Measurements from ENCODE around the gene GRK5. TPM values are rescaled to one million over a fixed set of nuclear protein-coding genes. Genes with fewer than 3 reads are reported as not detected.
"Not testable (repeated sequence)": the region's sequence is repeated elsewhere in the genome, so short reads cannot be mapped to it uniquely, and the experiment has no call there.

Gene GRK5
- total and polyA plus RNA-seq, 2 donors = 23.8 to 27.0 TPM

GRCh38 chr10:119252470-119253151, 45.2 kb downstream of the GRK5 start:
- 92% methylated on average over 10 of the region's 10 CpGs for WGBS
- Histone ChIP-seq H3K27ac (ENCODE audit: low read depth) (peak overlapping the region; percentile 48), H3K4me1 (ENCODE audit: insufficient read depth) (no peaks in the 10 kb centered on the region), H3K4me3 (ENCODE audit: low read depth, low read length) (no peak overlapping the region), H3K36me3 (ENCODE audit: insufficient read depth) (no peaks in the 10 kb centered on the region)
- no peak for DNase-seq (ENCODE audit: extremely low spot score)

GRCh38 chr10:119253433-119254174, 46.2 kb downstream of the GRK5 start:
- no peaks in the 10 kb centered on the region for H3K4me1 ChIP-seq (ENCODE audit: insufficient read depth)
- no peak for DNase-seq (ENCODE audit: extremely low spot score)
- peak overlapping the region; percentile 78 for H3K27ac ChIP-seq (ENCODE audit: low read depth)
- 30% methylated on average over 16 of the region's 16 CpGs for WGBS
- H3K36me3 ChIP-seq (ENCODE audit: insufficient read depth) = no peaks in the 10 kb centered on the region
- H3K4me3 ChIP-seq (ENCODE audit: low read depth, low read length) = no peak overlapping the region

- peak overlapping the region; percentile 78 for H3K27ac ChIP-seq (ENCODE audit: low read depth)
- H3K4me3 ChIP-seq (ENCODE audit: low read depth, low read length) = no peak overlapping the region
- no peaks in the 10 kb centered on the region for H3K4me1 ChIP-seq (ENCODE audit: insufficient read depth)
- no peaks in the 10 kb centered on the region for H3K36me3 ChIP-seq (ENCODE audit: insufficient read depth)
- WGBS = 43% methylated on average over 3 of the region's 3 CpGs
- no peak for DNase-seq (ENCODE audit: extremely low spot score)
Measured at GRCh38 chr10:119254335-119254734, 47.0 kb downstream of the GRK5 start.

- no peaks in the 10 kb centered on the region for H3K36me3 ChIP-seq (ENCODE audit: insufficient read depth)
- 92% methylated on average over 8 of the region's 8 CpGs for WGBS
- no peak overlapping the region for H3K4me3 ChIP-seq (ENCODE audit: low read depth, low read length)
- no peaks in the 10 kb centered on the region for H3K4me1 ChIP-seq (ENCODE audit: insufficient read depth)
- no peak overlapping the region for H3K27ac ChIP-seq (ENCODE audit: low read depth)
- no peak for DNase-seq (ENCODE audit: extremely low spot score)
Measured at GRCh38 chr10:119256030-119256429, 48.7 kb downstream of the GRK5 start.

- DNase-seq (ENCODE audit: extremely low spot score) = no peak
- WGBS = 95% methylated on average over 5 of the region's 5 CpGs
- Histone ChIP-seq H3K4me3 (ENCODE audit: low read depth, low read length) (no peak overlapping the region), H3K36me3 (ENCODE audit: insufficient read depth) (no peaks in the 10 kb centered on the region), H3K27ac (ENCODE audit: low read depth) (no peak overlapping the region), H3K4me1 (ENCODE audit: insufficient read depth) (no peaks in the 10 kb centered on the region)
Measured at GRCh38 chr10:119256897-119257296, 49.5 kb downstream of the GRK5 start.

GRCh38 chr10:119257899-119258419, 50.6 kb downstream of the GRK5 start:
- no peak for DNase-seq (ENCODE audit: extremely low spot score)
- Histone ChIP-seq H3K36me3 (ENCODE audit: insufficient read depth) (no peaks in the 10 kb centered on the region), H3K4me1 (ENCODE audit: insufficient read depth) (no peaks in the 10 kb centered on the region), H3K4me3 (ENCODE audit: low read depth, low read length) (no peak overlapping the region), H3K27ac (ENCODE audit: low read depth) (no peak overlapping the region)
- 74% methylated on average over 4 of the region's 4 CpGs for WGBS

GRCh38 chr10:119259345-119259744, 52.0 kb downstream of the GRK5 start:
- no peak overlapping the region for H3K4me3 ChIP-seq (ENCODE audit: low read depth, low read length)
- DNase-seq (ENCODE audit: extremely low spot score) = no peak
- WGBS = 96% methylated on average over 3 of the region's 3 CpGs
- H3K4me1 ChIP-seq (ENCODE audit: insufficient read depth) = no peaks in the 10 kb centered on the region
- H3K36me3 ChIP-seq (ENCODE audit: insufficient read depth) = no peaks in the 10 kb centered on the region
- no peak overlapping the region for H3K27ac ChIP-seq (ENCODE audit: low read depth)

- not testable (repeated sequence) for DNase-seq (ENCODE audit: extremely low spot score); H3K4me1 ChIP-seq (ENCODE audit: insufficient read depth); H3K27ac ChIP-seq (ENCODE audit: low read depth); H3K36me3 ChIP-seq (ENCODE audit: insufficient read depth); H3K4me3 ChIP-seq (ENCODE audit: low read depth, low read length)
- 95% methylated on average over 23 of the region's 34 CpGs for WGBS
Measured at GRCh38 chr10:119261016-119261415, 53.6 kb downstream of the GRK5 start.

GRCh38 chr10:119263951-119264617, 56.7 kb downstream of the GRK5 start:
- WGBS = 53% methylated on average over 4 of the region's 4 CpGs
- no peak overlapping the region for H3K27ac ChIP-seq (ENCODE audit: low read depth)
- no peaks in the 10 kb centered on the region for H3K4me1 ChIP-seq (ENCODE audit: insufficient read depth)
- H3K4me3 ChIP-seq (ENCODE audit: low read depth, low read length) = no peak overlapping the region
- no peak for DNase-seq (ENCODE audit: extremely low spot score)
- H3K36me3 ChIP-seq (ENCODE audit: insufficient read depth) = no peaks in the 10 kb centered on the region

GRCh38 chr10:119265691-119266090, 58.3 kb downstream of the GRK5 start:
- H3K4me1 ChIP-seq (ENCODE audit: insufficient read depth) = no peaks in the 10 kb centered on the region
- 95% methylated on average over 6 of the region's 6 CpGs for WGBS

GRCh38 chr10:119267384-119267783, 60.0 kb downstream of the GRK5 start:
- 92% methylated on average over 10 of the region's 10 CpGs for WGBS
- no peak for DNase-seq (ENCODE audit: extremely low spot score)
- Histone ChIP-seq H3K4me3 (ENCODE audit: low read depth, low read length) (no peak overlapping the region), H3K4me1 (ENCODE audit: insufficient read depth) (peaks cover 3% of the 10 kb centered on the region), H3K36me3 (ENCODE audit: insufficient read depth) (no peaks in the 10 kb centered on the region), H3K27ac (ENCODE audit: low read depth) (no peak overlapping the region)

More at GRCh38 chr10:119265691-119266090, 58.3 kb downstream of the GRK5 start:
- Histone ChIP-seq H3K36me3 (ENCODE audit: insufficient read depth) (no peaks in the 10 kb centered on the region), H3K4me3 (ENCODE audit: low read depth, low read length) (no peak overlapping the region), H3K27ac (ENCODE audit: low read depth) (no peak overlapping the region)
- no peak for DNase-seq (ENCODE audit: extremely low spot score)

GRCh38 chr10:119268428-119268827, 61.1 kb downstream of the GRK5 start:
- H3K4me3 ChIP-seq (ENCODE audit: low read depth, low read length) = no peak overlapping the region
- WGBS = 95% methylated on average over 7 of the region's 7 CpGs
- no peak overlapping the region for H3K27ac ChIP-seq (ENCODE audit: low read depth)
- peaks cover 3% of the 10 kb centered on the region for H3K4me1 ChIP-seq (ENCODE audit: insufficient read depth)
- DNase-seq (ENCODE audit: extremely low spot score) = no peak
- H3K36me3 ChIP-seq (ENCODE audit: insufficient read depth) = no peaks in the 10 kb centered on the region

- peaks cover 3% of the 10 kb centered on the region for H3K4me1 ChIP-seq (ENCODE audit: insufficient read depth)
- 68% methylated on average over 11 of the region's 11 CpGs for WGBS
Measured at GRCh38 chr10:119268871-119269506, 61.6 kb downstream of the GRK5 start.

More at GRCh38 chr10:119268871-119269506, 61.6 kb downstream of the GRK5 start:
- no peak for DNase-seq (ENCODE audit: extremely low spot score)
- H3K27ac ChIP-seq (ENCODE audit: low read depth) = no peak overlapping the region
- H3K36me3 ChIP-seq (ENCODE audit: insufficient read depth) = no peaks in the 10 kb centered on the region
- no peak overlapping the region for H3K4me3 ChIP-seq (ENCODE audit: low read depth, low read length)
